Measurements from ENCODE around the gene GALNT2. TPM values are rescaled to one million over a fixed set of nuclear protein-coding genes. Genes with fewer than 3 reads are reported as not detected.

The GALNT2 gene
- total and polyA plus RNA-seq, 7 donors: 8.4 to 43.8 (median 37.1) TPM

DNA sequence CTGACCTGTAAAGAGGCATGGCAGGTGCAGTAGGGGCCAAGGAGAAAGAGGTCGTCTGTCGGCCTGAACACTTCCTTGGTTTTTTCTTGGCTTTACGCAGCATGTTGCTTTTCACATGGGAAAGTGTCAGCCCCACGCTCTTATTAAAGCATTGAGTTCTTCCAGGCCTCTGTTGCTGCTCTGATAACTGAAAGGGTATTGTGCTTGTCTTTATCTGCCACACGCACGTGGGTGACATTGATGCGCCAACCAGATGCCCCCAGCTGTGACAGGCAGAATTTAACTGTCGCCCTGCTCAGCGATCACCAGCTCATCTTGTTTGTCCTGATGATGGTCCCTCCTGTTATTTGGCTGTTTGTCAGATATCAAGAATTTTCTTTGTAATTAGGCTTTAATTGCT is 76.5 kb downstream of the GALNT2 start:
- Histone ChIP-seq H3K4me3 (no peak overlapping the region), H3K4me1 (peaks cover 0 to 80% (median 59%) of the 10 kb centered on the region in 4 donors), H3K27ac (peak overlapping the region in 1 of 4 donors; percentile 65), H3K9me3 (no peaks in the 10 kb centered on the region), H3K27me3 (no peaks in the 10 kb centered on the region), H3K36me3 (no peaks in the 10 kb centered on the region)
- intact Hi-C loops (cut with DNase I): loop anchor here (5.0 kb wide), 1 partner anchor 44 kb away; no protein-coding TSS in a partner anchor
- TF ChIP-seq EP300 (IDR thresholded peaks at IDR 0.05) (no peak), POLR2AphosphoS5 (IDR thresholded peaks at IDR 0.05) (no peak), POLR2A (IDR thresholded peaks at IDR 0.05) (no peak)
- TF ChIP-seq, protein P1, sequence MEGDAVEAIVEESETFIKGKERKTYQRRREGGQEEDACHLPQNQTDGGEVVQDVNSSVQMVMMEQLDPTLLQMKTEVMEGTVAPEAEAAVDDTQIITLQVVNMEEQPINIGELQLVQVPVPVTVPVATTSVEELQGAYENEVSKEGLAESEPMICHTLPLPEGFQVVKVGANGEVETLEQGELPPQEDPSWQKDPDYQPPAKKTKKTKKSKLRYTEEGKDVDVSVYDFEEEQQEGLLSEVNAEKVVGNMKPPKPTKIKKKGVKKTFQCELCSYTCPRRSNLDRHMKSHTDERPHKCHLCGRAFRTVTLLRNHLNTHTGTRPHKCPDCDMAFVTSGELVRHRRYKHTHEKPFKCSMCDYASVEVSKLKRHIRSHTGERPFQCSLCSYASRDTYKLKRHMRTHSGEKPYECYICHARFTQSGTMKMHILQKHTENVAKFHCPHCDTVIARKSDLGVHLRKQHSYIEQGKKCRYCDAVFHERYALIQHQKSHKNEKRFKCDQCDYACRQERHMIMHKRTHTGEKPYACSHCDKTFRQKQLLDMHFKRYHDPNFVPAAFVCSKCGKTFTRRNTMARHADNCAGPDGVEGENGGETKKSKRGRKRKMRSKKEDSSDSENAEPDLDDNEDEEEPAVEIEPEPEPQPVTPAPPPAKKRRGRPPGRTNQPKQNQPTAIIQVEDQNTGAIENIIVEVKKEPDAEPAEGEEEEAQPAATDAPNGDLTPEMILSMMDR (IDR thresholded peaks at IDR 0.05): no peak
- no peak for DNase-seq
- 85 to 91% methylated on average over 9 of the region's 9 CpGs for WGBS, 2 donors

DNA sequence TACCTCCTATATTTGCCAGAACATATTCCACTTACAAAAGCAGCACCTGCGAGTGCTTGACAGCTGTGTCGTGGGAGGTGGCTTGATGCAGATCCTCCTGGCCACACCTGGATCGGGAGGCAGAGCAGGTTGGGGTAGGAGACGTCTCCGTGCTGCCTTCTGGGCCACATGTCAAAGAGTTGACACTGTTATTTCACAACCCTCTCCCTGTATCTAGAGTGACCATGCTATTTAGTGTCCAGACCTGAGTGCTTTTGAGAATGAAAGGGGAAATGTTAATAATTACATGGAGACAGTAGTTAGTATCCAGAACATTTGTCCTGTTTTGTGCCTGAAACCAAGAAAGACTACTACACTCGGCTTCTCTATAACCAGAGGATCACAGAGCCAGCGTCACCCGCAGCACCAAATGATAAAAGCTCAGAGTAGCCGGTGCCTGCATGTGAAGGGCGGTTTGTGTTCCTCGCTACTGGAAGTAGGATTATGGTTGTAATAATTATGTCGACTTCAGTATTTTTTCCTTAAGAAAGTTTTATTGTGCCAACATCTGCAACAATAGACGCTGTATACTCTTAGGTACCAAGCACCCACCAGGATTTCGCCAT is 77.1 kb downstream of the GALNT2 start:
- DNase-seq: no peak
- Histone ChIP-seq H3K9me3 (no peaks in the 10 kb centered on the region), H3K4me1 (peaks cover 0 to 80% (median 59%) of the 10 kb centered on the region in 4 donors), H3K36me3 (no peaks in the 10 kb centered on the region), H3K27ac (no peak overlapping the region), H3K27me3 (no peaks in the 10 kb centered on the region), H3K4me3 (no peak overlapping the region)
- 73 to 87% methylated on average over 14 of the region's 14 CpGs for WGBS, 2 donors
- intact Hi-C loops (cut with DNase I): loop anchor here (5.0 kb wide), 1 partner anchor 43 kb away; no protein-coding TSS in a partner anchor
- TF ChIP-seq POLR2AphosphoS5 (IDR thresholded peaks at IDR 0.05) (no peak), POLR2A (IDR thresholded peaks at IDR 0.05) (no peak), EP300 (IDR thresholded peaks at IDR 0.05) (no peak)
- TF ChIP-seq, protein P1 (IDR thresholded peaks at IDR 0.05): no peak

DNA sequence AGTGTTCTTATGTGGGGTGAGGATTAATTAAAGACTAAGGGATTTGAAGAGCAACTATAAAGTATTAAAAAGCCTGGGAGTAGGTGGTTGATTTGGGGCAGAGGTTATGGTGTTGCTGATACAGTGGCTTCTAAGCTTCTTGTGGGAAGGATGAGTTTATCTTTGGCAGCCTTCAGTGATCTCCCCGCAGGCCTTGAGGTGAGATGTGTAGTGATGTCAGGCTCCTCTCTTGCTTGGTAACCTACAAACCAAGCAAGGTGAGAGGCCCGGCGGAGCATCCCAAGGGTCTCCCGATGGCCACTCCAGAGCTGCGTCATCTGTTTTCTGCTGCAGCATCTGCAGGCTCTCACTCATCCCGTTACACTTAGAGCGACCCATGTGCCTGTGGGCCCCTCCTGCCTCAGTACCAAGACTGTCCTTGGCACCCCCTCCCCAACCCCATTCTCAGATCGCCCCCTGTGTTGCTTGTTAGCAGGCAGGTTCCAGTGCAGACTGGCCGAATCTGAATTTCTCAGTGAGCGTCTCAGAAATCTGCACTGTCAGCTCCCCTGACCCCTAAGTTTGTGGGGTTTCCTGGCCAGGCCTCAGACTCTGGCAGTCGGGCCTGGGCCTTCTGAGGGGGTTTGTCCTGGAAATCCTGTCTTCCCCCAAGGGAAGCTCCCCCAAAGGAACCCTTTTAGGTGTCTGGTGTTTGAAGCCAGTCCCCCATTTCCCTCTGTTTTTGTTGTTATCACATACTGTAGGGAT is 77.9 kb downstream of the GALNT2 start:
- peaks cover 0 to 75% (median 55%) of the 10 kb centered on the region in 4 donors for H3K4me1 ChIP-seq
- intact Hi-C loops (cut with DNase I): loop anchor here (5.0 kb wide), 1 partner anchor 42 kb away; no protein-coding TSS in a partner anchor
- TF ChIP-seq, protein P1 (IDR thresholded peaks at IDR 0.05): no peak
- TF ChIP-seq POLR2A (IDR thresholded peaks at IDR 0.05) (no peak), EP300 (IDR thresholded peaks at IDR 0.05) (no peak), POLR2AphosphoS5 (IDR thresholded peaks at IDR 0.05) (no peak)
- no peaks in the 10 kb centered on the region for H3K36me3 ChIP-seq
- peak overlapping the region in 3 of 4 donors; percentile 9 to 36 (median 17) for H3K27ac ChIP-seq
- no peaks in the 10 kb centered on the region for H3K27me3 ChIP-seq
- WGBS, 2 donors: 87 to 94% methylated on average over 11 of the region's 11 CpGs
- no peaks in the 10 kb centered on the region for H3K9me3 ChIP-seq
- H3K4me3 ChIP-seq: no peak overlapping the region
- no peak for DNase-seq

DNA sequence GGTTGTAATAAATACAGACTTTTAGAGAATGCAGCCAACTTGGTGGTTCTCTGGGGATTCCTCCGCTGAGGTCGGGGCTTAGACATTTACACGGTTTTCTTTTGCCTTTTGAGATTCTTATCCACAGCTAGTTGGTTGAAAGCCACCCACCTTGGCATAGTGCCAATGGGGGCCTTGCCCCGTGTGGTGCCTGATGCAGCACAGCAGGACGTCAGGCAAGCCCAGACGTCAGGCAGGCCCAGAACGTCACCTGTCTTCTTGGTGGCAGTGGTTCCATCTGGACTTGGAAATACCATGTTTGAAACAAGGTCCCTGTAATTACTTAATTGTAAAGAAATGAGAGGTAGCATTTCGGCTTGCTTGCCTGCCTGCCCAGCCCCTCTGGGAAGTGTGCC is 78.5 kb downstream of the GALNT2 start:
- intact Hi-C loops (cut with DNase I): no loop called here
- TF ChIP-seq EP300 (IDR thresholded peaks at IDR 0.05): no peak
- no peak for TF ChIP-seq POLR2A (IDR thresholded peaks at IDR 0.05)
- TF ChIP-seq, protein P1 (IDR thresholded peaks at IDR 0.05): no peak
- TF ChIP-seq POLR2AphosphoS5 (IDR thresholded peaks at IDR 0.05): no peak
- H3K4me3 ChIP-seq: no peak overlapping the region
- no peak for DNase-seq
- H3K36me3 ChIP-seq: no peaks in the 10 kb centered on the region
- H3K27ac ChIP-seq: peak overlapping the region; percentile 9 to 36 (median 13)
- peaks cover 0 to 69% (median 49%) of the 10 kb centered on the region in 4 donors for H3K4me1 ChIP-seq
- H3K27me3 ChIP-seq: no peaks in the 10 kb centered on the region
- no peaks in the 10 kb centered on the region for H3K9me3 ChIP-seq
- WGBS, 2 donors: 50 to 69% methylated on average over 8 of the region's 8 CpGs
